Activated CD4-positive, alpha-beta T cell treated with anti-CD3 and anti-CD28 coated beads, Interleukin-2, amount 10 ng/mL, durations not matched to agents 7 days and 5 days (primary cell): ENCODE measurements around the gene WNT2. TPM values are rescaled to one million over a fixed set of nuclear protein-coding genes. Genes with fewer than 3 reads are reported as not detected.

ENCODE experiments used
- CTCF ChIA-PET: fragments of 350-600 bp; sonication (Branson Sonifier 250); formaldehyde crosslinking; loops from one replicate; lab custom pipeline; 2021; ENCODE audit warnings: antibody characterized with exemption; lab: Charles Lee
- POLR2A ChIA-PET: fragments of 350-600 bp; sonication (Branson Sonifier 250); formaldehyde crosslinking; loops from one replicate; lab custom pipeline; 2021; ENCODE audit warnings: antibody characterized with exemption; lab: Charles Lee
- DNase-seq: peaks from one replicate; pipeline ENCODE4 v3.0.0-alpha.2; 2020
- H3K27ac Mint-ChIP-seq: one replicate; pipeline ENCODE4 v1.8.0; 2021; ENCODE audit warnings: mild to moderate bottlenecking, moderate library complexity, mixed read lengths
- H3K27me3 Mint-ChIP-seq: one replicate; pipeline ENCODE4 v1.8.0; 2021; ENCODE audit warnings: mixed read lengths
- H3K36me3 Mint-ChIP-seq: one replicate; pipeline ENCODE4 v1.8.0; 2021; ENCODE audit warnings: low read depth, mixed read lengths
- H3K4me1 Mint-ChIP-seq: one replicate; pipeline ENCODE4 v1.8.0; 2021; ENCODE audit warnings: mixed read lengths
- H3K4me3 Mint-ChIP-seq: one replicate; pipeline ENCODE4 v1.8.0; 2021; ENCODE audit warnings: mild to moderate bottlenecking, moderate library complexity, mixed read lengths
- H3K9me3 Mint-ChIP-seq: one replicate; pipeline ENCODE4 v1.8.0; 2021; ENCODE audit warnings: mixed read lengths
- total RNA-seq, 2 experiments: library from RNA; stranded (reverse); gene quantifications; one replicate each; pipeline ENCODE4 v1.2.3, GENCODE V29; 2021

WNT2 gene
- total RNA-seq, 2 experiments from 2014 or later: not detected

- no peaks in the 10 kb centered on the region for H3K9me3 Mint-ChIP-seq
- no peak overlapping the region for H3K4me3 Mint-ChIP-seq
- CTCF ChIA-PET: no interaction called here
- POLR2A ChIA-PET: no interaction called here
- DNase-seq: no peak
- no peak overlapping the region for H3K27ac Mint-ChIP-seq
- H3K4me1 Mint-ChIP-seq: no peaks in the 10 kb centered on the region
- H3K27me3 Mint-ChIP-seq: no peaks in the 10 kb centered on the region
- H3K36me3 Mint-ChIP-seq: no peaks in the 10 kb centered on the region
Measured at GRCh38 chr7:117243390-117243789, 79.5 kb downstream of the WNT2 start.

- no peaks in the 10 kb centered on the region for H3K36me3 Mint-ChIP-seq
- DNase-seq: no peak
- H3K4me1 Mint-ChIP-seq: no peaks in the 10 kb centered on the region
- no peaks in the 10 kb centered on the region for H3K27me3 Mint-ChIP-seq
- no peak overlapping the region for H3K27ac Mint-ChIP-seq
- ChIA-PET POLR2A (no interaction called here), CTCF (no interaction called here)
- no peaks in the 10 kb centered on the region for H3K9me3 Mint-ChIP-seq
- H3K4me3 Mint-ChIP-seq: no peak overlapping the region
Measured at GRCh38 chr7:117241088-117241487, 81.8 kb downstream of the WNT2 start.

GRCh38 chr7:117238937-117239336, 83.9 kb downstream of the WNT2 start:
- ChIA-PET POLR2A (no interaction called here), CTCF (no interaction called here)
- Mint-ChIP-seq H3K27ac (no peak overlapping the region), H3K9me3 (no peaks in the 10 kb centered on the region), H3K4me1 (no peaks in the 10 kb centered on the region), H3K27me3 (peaks cover 3% of the 10 kb centered on the region), H3K4me3 (no peak overlapping the region), H3K36me3 (no peaks in the 10 kb centered on the region)
- DNase-seq: no peak

- DNase-seq: no peak
- no peaks in the 10 kb centered on the region for H3K4me1 Mint-ChIP-seq
- H3K9me3 Mint-ChIP-seq: no peaks in the 10 kb centered on the region
- no peak overlapping the region for H3K27ac Mint-ChIP-seq
- H3K4me3 Mint-ChIP-seq: no peak overlapping the region
- CTCF ChIA-PET: no interaction called here
- H3K36me3 Mint-ChIP-seq: no peaks in the 10 kb centered on the region
- H3K27me3 Mint-ChIP-seq: peaks cover 3% of the 10 kb centered on the region
- POLR2A ChIA-PET: no interaction called here
Measured at GRCh38 chr7:117238472-117238871, 84.4 kb downstream of the WNT2 start.

- H3K36me3 Mint-ChIP-seq: no peaks in the 10 kb centered on the region
- H3K9me3 Mint-ChIP-seq: no peaks in the 10 kb centered on the region
- H3K27me3 Mint-ChIP-seq: peaks cover 3% of the 10 kb centered on the region
- H3K4me1 Mint-ChIP-seq: no peaks in the 10 kb centered on the region
- DNase-seq: no peak
- ChIA-PET POLR2A (no interaction called here), CTCF (no interaction called here)
- H3K27ac Mint-ChIP-seq: no peak overlapping the region
- H3K4me3 Mint-ChIP-seq: no peak overlapping the region
Measured at GRCh38 chr7:117237646-117238045, 85.2 kb downstream of the WNT2 start.

- no peak overlapping the region for H3K4me3 Mint-ChIP-seq
- H3K27me3 Mint-ChIP-seq: peaks cover 3% of the 10 kb centered on the region
- H3K36me3 Mint-ChIP-seq: no peaks in the 10 kb centered on the region
- H3K4me1 Mint-ChIP-seq: no peaks in the 10 kb centered on the region
- POLR2A ChIA-PET: no interaction called here
- H3K27ac Mint-ChIP-seq: no peak overlapping the region
- CTCF ChIA-PET: no interaction called here
- peaks cover 4% of the 10 kb centered on the region for H3K9me3 Mint-ChIP-seq
- DNase-seq: no peak
Measured at GRCh38 chr7:117231047-117231359, 91.9 kb downstream of the WNT2 start.

- no peak for DNase-seq
- no peak overlapping the region for H3K27ac Mint-ChIP-seq
- H3K27me3 Mint-ChIP-seq: peaks cover 2% of the 10 kb centered on the region
- peaks cover 4% of the 10 kb centered on the region for H3K9me3 Mint-ChIP-seq
- no peaks in the 10 kb centered on the region for H3K36me3 Mint-ChIP-seq
- CTCF ChIA-PET: no interaction called here
- POLR2A ChIA-PET: no interaction called here
- H3K4me1 Mint-ChIP-seq: no peaks in the 10 kb centered on the region
- H3K4me3 Mint-ChIP-seq: no peak overlapping the region
Measured at GRCh38 chr7:117230276-117231046, 92.4 kb downstream of the WNT2 start.

GRCh38 chr7:117229350-117229749, 93.5 kb downstream of the WNT2 start:
- H3K27me3 Mint-ChIP-seq: no peaks in the 10 kb centered on the region
- H3K36me3 Mint-ChIP-seq: no peaks in the 10 kb centered on the region
- no peak for DNase-seq
- H3K4me3 Mint-ChIP-seq: no peak overlapping the region
- H3K27ac Mint-ChIP-seq: no peak overlapping the region
- H3K9me3 Mint-ChIP-seq: peaks cover 4% of the 10 kb centered on the region
- ChIA-PET POLR2A (no interaction called here), CTCF (no interaction called here)
- H3K4me1 Mint-ChIP-seq: no peaks in the 10 kb centered on the region

- ChIA-PET CTCF (no interaction called here), POLR2A (no interaction called here)
- Mint-ChIP-seq H3K27ac (no peak overlapping the region), H3K4me3 (no peak overlapping the region), H3K36me3 (no peaks in the 10 kb centered on the region), H3K4me1 (no peaks in the 10 kb centered on the region), H3K9me3 (peaks cover 3% of the 10 kb centered on the region), H3K27me3 (no peaks in the 10 kb centered on the region)
- no peak for DNase-seq
Measured at GRCh38 chr7:117227091-117227490, 95.8 kb downstream of the WNT2 start.

- no peaks in the 10 kb centered on the region for H3K36me3 Mint-ChIP-seq
- no peaks in the 10 kb centered on the region for H3K9me3 Mint-ChIP-seq
- POLR2A ChIA-PET: no interaction called here
- H3K4me3 Mint-ChIP-seq: no peak overlapping the region
- DNase-seq: no peak
- H3K27me3 Mint-ChIP-seq: no peaks in the 10 kb centered on the region
- H3K27ac Mint-ChIP-seq: no peak overlapping the region
- CTCF ChIA-PET: interaction anchor here (1.0 kb wide), 1 partner anchor 17 kb away, joined by 3 read pairs; no protein-coding TSS in a partner anchor
- H3K4me1 Mint-ChIP-seq: no peaks in the 10 kb centered on the region
Measured at GRCh38 chr7:117225536-117225935, 97.3 kb downstream of the WNT2 start.

Other genes starting within 250 kb of the WNT2 start
- not detected for gene ASZ1, start 104.4 kb upstream of the WNT2 start, total RNA-seq
- not detected for gene CFTR, start 157.0 kb upstream of the WNT2 start, total RNA-seq